HEK293 (cell line): ENCODE data around the gene PFDN6.

Source experiments
- CTCF ChIP-seq: fragments of 450-650 bp; formaldehyde crosslinking; IDR thresholded peaks from 2 replicates; pipeline ENCODE4 v1.5.1; 2016; ENCODE audit warnings: missing biosample characterization, missing genetic modification characterization
- YY1 ChIP-seq: fragments of 450-650 bp; formaldehyde crosslinking; IDR thresholded peaks from 2 replicates; pipeline ENCODE4 v1.5.1; 2018; ENCODE audit warnings: missing biosample characterization, missing genetic modification characterization
- ZNF133 ChIP-seq: fragments of 450-650 bp; formaldehyde crosslinking; IDR thresholded peaks from 2 replicates; pipeline ENCODE4 v1.5.1; 2016; ENCODE audit warnings: missing biosample characterization, missing genetic modification characterization
- ZNF639 ChIP-seq: fragments of 450-650 bp; formaldehyde crosslinking; IDR thresholded peaks from 2 replicates; pipeline ENCODE4 v1.5.1; 2016; ENCODE audit warnings: missing biosample characterization, missing genetic modification characterization

- no peak for TF ChIP-seq YY1 (tag by site-specific recombination)
- no peak for TF ChIP-seq ZNF133 (tag by site-specific recombination)
- TF ChIP-seq CTCF (tag by site-specific recombination), result no peak
- TF ChIP-seq ZNF639 (tag by site-specific recombination), result no peak
Observed at GRCh38 chr6:33321227-33321626, 31.8 kb downstream of the PFDN6 start.
